Body of pancreas (tissue), 4 donors: ENCODE data around the gene ST3GAL4.

Experiments
- POLR2A ChIP-seq, 3 donors: fragments of 450-650 bp; IDR thresholded peaks; one replicate each; pipeline ENCODE4 v1.6.1; 2016; ENCODE audit warnings: antibody characterized with exemption in 3 of 3, mild to moderate bottlenecking in 2 of 3
- TF ChIP-seq, protein P1 (sequence below), 7 experiments: fragments of 450-650 bp in 4 of 7; fragments of 200-600 bp in 3 of 7; sonication (generic) in 3 of 7; IDR thresholded peaks; one replicate each; pipeline ENCODE4 v1.5.1; 2016 to 2019; ENCODE audit warnings: antibody characterized with exemption in 7 of 7

DNA sequence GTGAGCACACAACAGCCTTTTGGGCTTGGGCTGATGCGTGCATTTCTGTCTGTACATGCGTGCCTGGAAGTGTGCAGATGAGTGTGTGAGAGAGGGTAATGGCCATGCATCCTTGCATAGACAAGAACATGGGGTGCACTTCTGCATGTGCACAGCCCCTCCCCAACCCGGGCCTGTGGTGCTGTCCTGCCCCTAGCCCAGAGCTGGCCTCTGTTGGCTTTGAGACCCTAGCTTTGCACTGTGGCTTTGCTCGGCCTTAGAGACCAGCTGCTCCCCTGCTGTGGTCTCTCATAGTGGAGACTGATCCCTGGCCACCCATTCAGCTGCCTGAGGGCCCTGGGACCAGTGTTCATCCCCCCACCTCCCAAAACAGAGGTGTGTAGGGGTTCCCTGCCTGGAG lies 25.4 kb downstream of the ST3GAL4 start:
- TF ChIP-seq, protein P1, sequence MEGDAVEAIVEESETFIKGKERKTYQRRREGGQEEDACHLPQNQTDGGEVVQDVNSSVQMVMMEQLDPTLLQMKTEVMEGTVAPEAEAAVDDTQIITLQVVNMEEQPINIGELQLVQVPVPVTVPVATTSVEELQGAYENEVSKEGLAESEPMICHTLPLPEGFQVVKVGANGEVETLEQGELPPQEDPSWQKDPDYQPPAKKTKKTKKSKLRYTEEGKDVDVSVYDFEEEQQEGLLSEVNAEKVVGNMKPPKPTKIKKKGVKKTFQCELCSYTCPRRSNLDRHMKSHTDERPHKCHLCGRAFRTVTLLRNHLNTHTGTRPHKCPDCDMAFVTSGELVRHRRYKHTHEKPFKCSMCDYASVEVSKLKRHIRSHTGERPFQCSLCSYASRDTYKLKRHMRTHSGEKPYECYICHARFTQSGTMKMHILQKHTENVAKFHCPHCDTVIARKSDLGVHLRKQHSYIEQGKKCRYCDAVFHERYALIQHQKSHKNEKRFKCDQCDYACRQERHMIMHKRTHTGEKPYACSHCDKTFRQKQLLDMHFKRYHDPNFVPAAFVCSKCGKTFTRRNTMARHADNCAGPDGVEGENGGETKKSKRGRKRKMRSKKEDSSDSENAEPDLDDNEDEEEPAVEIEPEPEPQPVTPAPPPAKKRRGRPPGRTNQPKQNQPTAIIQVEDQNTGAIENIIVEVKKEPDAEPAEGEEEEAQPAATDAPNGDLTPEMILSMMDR (IDR thresholded peaks at IDR 0.05) = no peak
- no peak for TF ChIP-seq POLR2A (IDR thresholded peaks at IDR 0.05)
